Neuronal stem cell (in vitro differentiated cells): ENCODE measurements around the gene DHRS7B.
A peak's percentile ranks its signal among the peaks of the same experiment; 100 is the strongest.

Experiments used
- DNase-seq: peaks from one replicate; pipeline ENCODE4 v3.0.0-alpha.2; 2013; ENCODE audit warnings: low spot score
- H2AFZ ChIP-seq: one replicate; pipeline ENCODE4 v1.6.1; 2013; ENCODE audit warnings: mild to moderate bottlenecking, low read length, inconsistent platforms
- H2AK5ac ChIP-seq: 2 replicates; pipeline ENCODE4 v1.6.1; 2013; ENCODE audit warnings: low read depth, mild to moderate bottlenecking, inconsistent platforms, low read length, moderate library complexity, mixed read lengths
- H2BK120ac ChIP-seq: 2 replicates; pipeline ENCODE4 v1.6.1; 2013; ENCODE audit warnings: low read depth, mild to moderate bottlenecking, inconsistent platforms, low read length, moderate library complexity, mixed read lengths
- H2BK12ac ChIP-seq: one replicate; pipeline ENCODE4 v1.6.1; 2013; ENCODE audit warnings: low read length, inconsistent platforms
- H2BK15ac ChIP-seq: 2 replicates; pipeline ENCODE4 v1.6.1; 2013; ENCODE audit warnings: mild to moderate bottlenecking, low read length, inconsistent platforms, mixed read lengths
- H2BK5ac ChIP-seq: one replicate; pipeline ENCODE4 v1.6.1; 2013; ENCODE audit warnings: inconsistent platforms, mild to moderate bottlenecking, low read length, moderate library complexity
- H3K14ac ChIP-seq: one replicate; pipeline ENCODE4 v1.6.1; 2013; ENCODE audit warnings: low read length, inconsistent platforms
- H3K18ac ChIP-seq: 2 replicates; pipeline ENCODE4 v1.6.1; 2013; ENCODE audit warnings: low read length, inconsistent platforms
- H3K23ac ChIP-seq: 2 replicates; pipeline ENCODE4 v1.6.1; 2013; ENCODE audit warnings: low read depth, mild to moderate bottlenecking, mixed read lengths, low read length, inconsistent platforms; ENCODE audit not compliant: poor library complexity
- H3K27ac ChIP-seq: replicated peaks from 3 replicates; pipeline ENCODE4 v1.5.1; 2013; ENCODE audit warnings: low read length, inconsistent platforms
- H3K27me3 ChIP-seq, 3 experiments: 2 replicates each; pipeline ENCODE4 v1.6.1; 2013; ENCODE audit warnings: low read length in 3 of 3, mild to moderate bottlenecking in 2 of 3, inconsistent platforms in 1 of 3, low read depth in 1 of 3, mixed read lengths in 1 of 3, moderate library complexity in 1 of 3; ENCODE audit not compliant: control insufficient read depth in 3 of 3, insufficient read depth in 3 of 3
- H3K36me3 ChIP-seq, 2 donors: replicated peaks in 1 of 2; 2 replicates each; pipeline ENCODE4 v1.6.1; 2013; ENCODE audit warnings: low read length in 2 of 2; ENCODE audit not compliant: control insufficient read depth in 2 of 2, insufficient read depth in 2 of 2
- H3K4ac ChIP-seq: 2 replicates; pipeline ENCODE4 v1.6.1; 2013; ENCODE audit warnings: inconsistent platforms, mild to moderate bottlenecking, low read length, moderate library complexity
- H3K4me1 ChIP-seq, 2 donors: 1 replicate in 1 of 2; 2 replicates in 1 of 2; pipeline ENCODE4 v1.6.1; 2013; ENCODE audit warnings: low read length in 2 of 2, low read depth in 1 of 2; ENCODE audit not compliant: control insufficient read depth in 2 of 2, insufficient read depth in 1 of 2
- H3K4me2 ChIP-seq: one replicate; pipeline ENCODE4 v1.6.1; 2013; ENCODE audit warnings: mild to moderate bottlenecking, low read length, inconsistent platforms; ENCODE audit not compliant: insufficient read depth, poor library complexity, severe bottlenecking
- H3K4me3 ChIP-seq, 2 donors: 2 replicates each; pipeline ENCODE4 v1.5.1; 2013; ENCODE audit warnings: low read length in 2 of 2, mild to moderate bottlenecking in 2 of 2, inconsistent platforms in 1 of 2, moderate library complexity in 1 of 2
- H3K79me1 ChIP-seq: one replicate; pipeline ENCODE4 v1.6.1; 2013; ENCODE audit warnings: low read depth, mild to moderate bottlenecking, inconsistent platforms, low read length, moderate library complexity
- H3K9ac ChIP-seq: one replicate; pipeline ENCODE4 v1.6.1; 2013; ENCODE audit warnings: mild to moderate bottlenecking, low read depth, low read length, inconsistent platforms; ENCODE audit not compliant: poor library complexity
- H3K9me3 ChIP-seq, 2 donors: replicated peaks in 1 of 2; 2 replicates each; pipeline versions ENCODE3 to v1.6.1; 2013; ENCODE audit warnings: low read length in 2 of 2, mild to moderate bottlenecking in 2 of 2, inconsistent platforms in 1 of 2, low read depth in 1 of 2, mixed read lengths in 1 of 2, moderate library complexity in 1 of 2; ENCODE audit not compliant: control insufficient read depth in 2 of 2, insufficient read depth in 1 of 2
- H4K8ac ChIP-seq: one replicate; pipeline ENCODE4 v1.6.1; 2013; ENCODE audit warnings: low read depth, mild to moderate bottlenecking, inconsistent platforms, low read length, moderate library complexity
- H4K91ac ChIP-seq: one replicate; pipeline ENCODE4 v1.6.1; 2013; ENCODE audit warnings: low read length, low read depth, mild to moderate bottlenecking, inconsistent platforms; ENCODE audit not compliant: poor library complexity
- WGBS, 2 donors: extraction: QIAGEN DNeasy Blood & Tissue Kit; methylation state at CpG; one replicate each; pipeline ENCODE4 v1.1.7; 2013; ENCODE audit warnings: missing lambda C conversion rate in 2 of 2, mixed read lengths in 1 of 2; ENCODE audit not compliant: insufficient read length in 2 of 2, insufficient replicate concordance in 1 of 2; ENCODE audit errors: extremely low coverage in 2 of 2; 5-methylcytosine and 5-hydroxymethylcytosine counted together

The DHRS7B gene

DNA sequence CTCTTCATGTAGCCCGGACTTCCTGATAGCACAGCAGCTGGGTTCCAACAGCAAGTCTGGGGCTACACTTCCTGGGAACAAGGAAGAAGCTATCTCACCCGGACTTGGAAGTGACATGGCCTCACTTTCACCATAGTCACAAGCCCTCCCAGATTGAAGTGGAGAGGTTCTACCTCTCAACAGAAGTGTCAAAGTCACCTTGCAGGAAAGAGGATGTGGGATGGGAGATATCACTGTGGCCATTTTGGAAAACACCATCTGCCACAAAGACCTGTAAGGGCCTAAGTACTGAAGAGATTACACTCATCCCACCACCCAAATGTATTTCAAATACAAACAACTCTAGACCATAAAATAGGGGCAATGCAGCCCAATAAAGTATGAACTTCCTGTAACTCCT is 29.9 kb upstream of the DHRS7B start:
- H4K8ac ChIP-seq = no peak overlapping the region
- no peak overlapping the region for H3K23ac ChIP-seq
- no peaks in the 10 kb centered on the region for H3K27me3 ChIP-seq
- no peak overlapping the region for H2BK120ac ChIP-seq
- no CpG with 5 or more reads among the region's 2 CpGs for WGBS, 2 donors
- H4K91ac ChIP-seq = no peak overlapping the region
- no peaks in the 10 kb centered on the region for H3K36me3 ChIP-seq
- no peak for DNase-seq
- H2BK15ac ChIP-seq = no peak overlapping the region
- H3K9me3 ChIP-seq = peaks cover 0 to 2% of the 10 kb centered on the region in 2 donors
- no peak overlapping the region for H2AK5ac ChIP-seq
- no peak overlapping the region for H3K14ac ChIP-seq
- no peak overlapping the region for H2BK5ac ChIP-seq
- no peaks in the 10 kb centered on the region for H3K4me1 ChIP-seq
- H3K4me3 ChIP-seq = no peak overlapping the region
- peak overlapping the region; percentile 7 for H2AFZ ChIP-seq
- H3K9ac ChIP-seq = no peak overlapping the region
- H2BK12ac ChIP-seq = no peak overlapping the region
- no peak overlapping the region for H3K4ac ChIP-seq
- H3K27ac ChIP-seq = no peak overlapping the region
- H3K18ac ChIP-seq = no peak overlapping the region
- H3K79me1 ChIP-seq = no peaks in the 10 kb centered on the region
- no peak overlapping the region for H3K4me2 ChIP-seq

GRCh38 chr17:21098934-21099689 is 27.7 kb upstream of the DHRS7B start:
- no peak overlapping the region for H3K14ac ChIP-seq
- H4K91ac ChIP-seq = no peak overlapping the region
- no peak overlapping the region for H2BK5ac ChIP-seq
- no peaks in the 10 kb centered on the region for H3K4me1 ChIP-seq
- H3K23ac ChIP-seq = no peak overlapping the region
- H4K8ac ChIP-seq = no peak overlapping the region
- DNase-seq = peak; percentile 83
- no CpG with 5 or more reads among the region's 29 CpGs for WGBS, 2 donors
- H2AK5ac ChIP-seq = no peak overlapping the region
- H3K18ac ChIP-seq = no peak overlapping the region
- no peak overlapping the region for H3K27ac ChIP-seq
- H3K4ac ChIP-seq = no peak overlapping the region
- H3K4me3 ChIP-seq = peak overlapping the region; percentile 63 to 93
- peak overlapping the region; percentile 83 for H3K4me2 ChIP-seq
- H2AFZ ChIP-seq = peak overlapping the region; percentile 78
- no peaks in the 10 kb centered on the region for H3K36me3 ChIP-seq
- peaks cover 0 to 2% of the 10 kb centered on the region in 2 donors for H3K9me3 ChIP-seq
- H2BK12ac ChIP-seq = no peak overlapping the region
- no peaks in the 10 kb centered on the region for H3K79me1 ChIP-seq
- H3K27me3 ChIP-seq = no peaks in the 10 kb centered on the region
- no peak overlapping the region for H2BK15ac ChIP-seq
- H2BK120ac ChIP-seq = no peak overlapping the region
- no peak overlapping the region for H3K9ac ChIP-seq

DNA sequence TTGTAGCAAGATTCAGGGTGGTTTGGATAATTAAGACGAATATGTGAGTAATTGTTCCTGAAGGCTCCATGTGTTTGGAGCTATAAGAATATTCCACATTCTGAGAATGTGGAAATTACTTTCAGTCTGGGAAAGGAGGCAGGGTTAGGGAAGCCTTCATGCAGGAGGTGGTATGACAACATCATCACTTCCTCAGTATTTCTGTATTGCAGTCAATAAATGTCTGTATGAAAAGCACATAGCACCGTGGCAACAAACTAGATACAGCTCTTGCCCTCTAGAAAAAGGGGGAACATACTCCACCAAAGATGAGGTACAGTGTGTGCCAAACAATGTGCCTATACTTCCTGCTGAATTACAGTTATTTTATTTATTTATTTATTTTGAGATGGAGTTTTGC is 26.1 kb upstream of the DHRS7B start:
- no peak overlapping the region for H3K4ac ChIP-seq
- H3K23ac ChIP-seq = no peak overlapping the region
- no peak overlapping the region for H2BK5ac ChIP-seq
- no peak overlapping the region for H4K8ac ChIP-seq
- no peak overlapping the region for H2BK120ac ChIP-seq
- DNase-seq = no peak
- H3K4me3 ChIP-seq = no peak overlapping the region
- no peak overlapping the region for H2BK12ac ChIP-seq
- H3K9ac ChIP-seq = no peak overlapping the region
- H3K14ac ChIP-seq = no peak overlapping the region
- no peak overlapping the region for H3K18ac ChIP-seq
- H2AK5ac ChIP-seq = no peak overlapping the region
- H2BK15ac ChIP-seq = no peak overlapping the region
- H3K4me2 ChIP-seq = no peak overlapping the region
- no peak overlapping the region for H2AFZ ChIP-seq
- no CpG with 5 or more reads among the region's 2 CpGs for WGBS, 2 donors
- no peaks in the 10 kb centered on the region for H3K9me3 ChIP-seq
- H3K4me1 ChIP-seq = no peaks in the 10 kb centered on the region
- H3K36me3 ChIP-seq = no peaks in the 10 kb centered on the region
- H3K79me1 ChIP-seq = no peaks in the 10 kb centered on the region
- no peak overlapping the region for H4K91ac ChIP-seq
- no peak overlapping the region for H3K27ac ChIP-seq
- no peaks in the 10 kb centered on the region for H3K27me3 ChIP-seq

- H3K23ac ChIP-seq = no peak overlapping the region
- H4K8ac ChIP-seq = no peak overlapping the region
- no peak overlapping the region for H3K4me3 ChIP-seq
- no peak overlapping the region for H3K4ac ChIP-seq
- no peak overlapping the region for H3K4me2 ChIP-seq
- no peak overlapping the region for H2BK120ac ChIP-seq
- no peak overlapping the region for H3K27ac ChIP-seq
- no peak overlapping the region for H2BK5ac ChIP-seq
- no peak overlapping the region for H3K18ac ChIP-seq
- no peak overlapping the region for H2BK15ac ChIP-seq
- no peaks in the 10 kb centered on the region for H3K79me1 ChIP-seq
- no peak overlapping the region for H2AK5ac ChIP-seq
- no peak overlapping the region for H4K91ac ChIP-seq
- H3K9me3 ChIP-seq = no peaks in the 10 kb centered on the region
- no peak for DNase-seq
- H2AFZ ChIP-seq = no peak overlapping the region
- WGBS, 2 donors = no CpG with 5 or more reads among the region's 7 CpGs
- no peak overlapping the region for H3K9ac ChIP-seq
- H3K4me1 ChIP-seq = no peaks in the 10 kb centered on the region
- no peak overlapping the region for H2BK12ac ChIP-seq
- no peak overlapping the region for H3K14ac ChIP-seq
- no peaks in the 10 kb centered on the region for H3K36me3 ChIP-seq
- H3K27me3 ChIP-seq = peaks cover 0 to 6% (median 0%) of the 10 kb centered on the region in 3 experiments
Measured at GRCh38 chr17:21104608-21105007, 22.2 kb upstream of the DHRS7B start.
